Ovary (tissue), 9 donors: ENCODE measurements around the gene CDIPT. TPM values are rescaled to one million over a fixed set of nuclear protein-coding genes. Genes with fewer than 3 reads are reported as not detected.
"Not testable (repeated sequence)": the region's sequence is repeated elsewhere in the genome, so short reads cannot be mapped to it uniquely, and the experiment has no call there.

Experiments used
- DNase-seq, 5 donors: peaks; one replicate each; pipeline ENCODE4 v3.0.0-alpha.2; 2019 to 2020
- H3K27ac ChIP-seq, 2 donors: fragments of 200-600 bp; one replicate each; pipeline versions ENCODE4 v1.5.1 to v1.8.0; 2019 to 2022
- H3K27me3 ChIP-seq: fragments of 200-600 bp; one replicate; pipeline ENCODE4 v1.8.0; 2022
- H3K36me3 ChIP-seq: fragments of 200-600 bp; sonication (generic); one replicate; pipeline ENCODE4 v1.5.1; 2019
- H3K4me1 ChIP-seq: one replicate; pipeline ENCODE4 v1.8.1; 2013; ENCODE audit warnings: mild to moderate bottlenecking, moderate library complexity; ENCODE audit not compliant: insufficient read depth
- H3K4me3 ChIP-seq: fragments of 200-600 bp; sonication (generic); one replicate; pipeline ENCODE4 v1.5.1; 2017
- H3K9me3 ChIP-seq, 2 donors: fragments of 200-600 bp in 1 of 2; sonication (generic) in 1 of 2; one replicate each; pipeline versions ENCODE4 v1.5.1 to v1.8.1; 2013 to 2019; ENCODE audit warnings: mild to moderate bottlenecking in 1 of 2, moderate library complexity in 1 of 2
- EP300 ChIP-seq: sonication (generic); formaldehyde crosslinking; IDR thresholded peaks from one replicate; pipeline ENCODE4 v1.6.1; 2017; ENCODE audit warnings: antibody characterized with exemption
- POLR2A ChIP-seq: fragments of 450-650 bp; IDR thresholded peaks from one replicate; pipeline ENCODE4 v1.6.1; 2017; ENCODE audit warnings: antibody characterized with exemption, mild to moderate bottlenecking, moderate library complexity
- WGBS, 3 donors: extraction: QIAGEN DNeasy Blood & Tissue Kit in 1 of 3; methylation state at CpG; one replicate each; pipeline versions ENCODE4 v1.1.5 to v1.1.7; 2013 to 2017; 5-methylcytosine and 5-hydroxymethylcytosine counted together
- intact Hi-C, 4 donors: fragments of 100-400 bp; cut with DNase I; formaldehyde crosslinking; loops; one replicate each; pipeline versions ENCODE4 v1.11.0 to v1.15.1; 2022 to 2023
- polyA plus RNA-seq, 2 donors: library from polyadenylated mRNA; stranded (reverse); fragments of 200-250 nt in 1 of 2; fragments of 350-450 nt in 1 of 2; fragmentation: Illumina TruSeq in 1 of 2; extraction: RNeasy Lipid Tissue Mini Kit (QIAGEN cat#74804) in 1 of 2; gene quantifications; one replicate each; pipeline ENCODE4 v1.2.3, GENCODE V29; 2013 to 2014
- total RNA-seq, 7 donors: library from RNA; depleted of rRNA in 2 of 7; stranded (reverse); fragments of >200 nt in 2 of 7; fragmentation: NEBNext Ultra II Directional in 3 of 7; extraction: Animal tissue kit (Norgen Biotek cat#: 25700) in 3 of 7; gene quantifications; one replicate each; pipeline versions ENCODE4 v1.1.0 to v1.2.4, GENCODE V29; 2016 to 2023
- TF ChIP-seq, protein P1 (sequence below), 3 donors: fragments of 450-650 bp in 2 of 3; fragments of 200-600 bp in 1 of 3; IDR thresholded peaks; one replicate each; pipeline versions ENCODE4 v1.5.1 to v1.8.0; 2016 to 2022; ENCODE audit warnings: antibody characterized with exemption in 3 of 3, mild to moderate bottlenecking in 1 of 3
- donor health status: DM: no; HTN: no; CAD: no; lungs with moderate emphysema.
- donor health status: DM: no; HTN: no; CAD: no.
- donor health status: Bipolar disorder and iron deficiency.
- donor health status: DM: yes; HTN: yes; CAD: no.
- donor health status: DM: no; HTN: no; CAD: no.
- donor health status: DM: yes; HTN: yes; CAD: no.

Gene CDIPT
- total and polyA plus RNA-seq, 9 donors, result 47.6 to 145 (median 110) TPM

DNA sequence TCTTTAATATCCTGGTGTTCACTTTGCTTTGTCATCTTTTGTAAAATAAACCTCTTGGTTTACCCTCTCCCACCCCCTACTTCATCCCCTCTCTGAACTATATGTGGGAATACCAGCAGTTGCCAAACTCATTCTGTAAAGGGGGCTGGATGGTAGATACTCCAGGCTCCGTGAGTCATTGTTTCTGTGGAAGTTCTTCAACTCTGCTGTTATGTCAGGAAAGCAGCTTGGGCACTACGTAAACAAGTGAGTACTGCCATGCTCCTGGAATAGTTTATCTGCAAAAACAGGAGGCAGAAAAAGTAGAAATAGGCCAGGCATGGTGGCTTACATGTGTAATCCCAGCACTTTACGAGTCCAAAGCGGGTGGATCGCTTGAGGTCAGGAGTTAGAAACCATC lies 25.2 kb downstream of the CDIPT start:
- no peaks in the 10 kb centered on the region for H3K36me3 ChIP-seq
- intact Hi-C loops, result no loop called here
- peaks cover 8% of the 10 kb centered on the region for H3K4me1 ChIP-seq
- no peak for TF ChIP-seq POLR2A
- TF ChIP-seq, protein P1, sequence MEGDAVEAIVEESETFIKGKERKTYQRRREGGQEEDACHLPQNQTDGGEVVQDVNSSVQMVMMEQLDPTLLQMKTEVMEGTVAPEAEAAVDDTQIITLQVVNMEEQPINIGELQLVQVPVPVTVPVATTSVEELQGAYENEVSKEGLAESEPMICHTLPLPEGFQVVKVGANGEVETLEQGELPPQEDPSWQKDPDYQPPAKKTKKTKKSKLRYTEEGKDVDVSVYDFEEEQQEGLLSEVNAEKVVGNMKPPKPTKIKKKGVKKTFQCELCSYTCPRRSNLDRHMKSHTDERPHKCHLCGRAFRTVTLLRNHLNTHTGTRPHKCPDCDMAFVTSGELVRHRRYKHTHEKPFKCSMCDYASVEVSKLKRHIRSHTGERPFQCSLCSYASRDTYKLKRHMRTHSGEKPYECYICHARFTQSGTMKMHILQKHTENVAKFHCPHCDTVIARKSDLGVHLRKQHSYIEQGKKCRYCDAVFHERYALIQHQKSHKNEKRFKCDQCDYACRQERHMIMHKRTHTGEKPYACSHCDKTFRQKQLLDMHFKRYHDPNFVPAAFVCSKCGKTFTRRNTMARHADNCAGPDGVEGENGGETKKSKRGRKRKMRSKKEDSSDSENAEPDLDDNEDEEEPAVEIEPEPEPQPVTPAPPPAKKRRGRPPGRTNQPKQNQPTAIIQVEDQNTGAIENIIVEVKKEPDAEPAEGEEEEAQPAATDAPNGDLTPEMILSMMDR (IDR thresholded peaks at IDR 0.05), result no peak
- no peak for TF ChIP-seq EP300
- no peaks in the 10 kb centered on the region for H3K9me3 ChIP-seq
- no peak for DNase-seq
- 85 to 88% (median 86%) methylated on average over 5 of the region's 5 CpGs for WGBS, 3 donors
- no peaks in the 10 kb centered on the region for H3K27me3 ChIP-seq
- H3K27ac ChIP-seq, result no peak overlapping the region
- no peak overlapping the region for H3K4me3 ChIP-seq

- Histone ChIP-seq H3K27me3 (no peaks in the 10 kb centered on the region), H3K4me1 (peaks cover 8% of the 10 kb centered on the region), H3K9me3 (no peaks in the 10 kb centered on the region), H3K36me3 (no peaks in the 10 kb centered on the region), H3K27ac (peak overlapping the region in 1 of 2 donors; percentile 10), H3K4me3 (no peak overlapping the region)
- WGBS, 3 donors, result 73 to 81% (median 76%) methylated on average over 15 of the region's 15 CpGs
- TF ChIP-seq POLR2A (no peak), EP300 (no peak)
- TF ChIP-seq, protein P1 (IDR thresholded peaks at IDR 0.05), result no peak
- DNase-seq, result no peak
- intact Hi-C loops, result no loop called here
Observed at GRCh38 chr16:29836623-29837022, 26.4 kb downstream of the CDIPT start.

DNA sequence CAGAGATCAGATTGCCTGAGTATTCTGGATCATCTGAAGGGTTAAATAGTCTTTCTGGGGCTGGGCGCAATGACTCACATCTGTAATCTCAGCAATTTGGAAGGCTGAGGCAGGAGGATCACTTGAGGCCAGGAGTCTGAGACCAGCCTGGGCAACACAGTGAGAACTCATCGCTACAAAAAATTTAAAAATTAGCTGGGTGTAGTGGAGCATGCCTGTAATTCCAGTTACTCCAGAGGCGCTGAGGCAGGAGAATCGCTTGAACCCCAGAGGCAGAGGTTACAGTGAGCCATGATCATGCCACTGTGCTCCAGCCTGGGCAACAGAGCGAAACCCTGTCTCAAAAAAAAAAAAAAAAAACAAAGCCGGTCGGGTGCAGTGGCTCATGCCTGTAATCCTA lies 27.1 kb downstream of the CDIPT start:
- Histone ChIP-seq H3K27me3 (no peaks in the 10 kb centered on the region), H3K4me3 (no peak overlapping the region), H3K9me3 (no peaks in the 10 kb centered on the region), H3K4me1 (peaks cover 8% of the 10 kb centered on the region), H3K36me3 (no peaks in the 10 kb centered on the region), H3K27ac (no peak overlapping the region)
- DNase-seq, result no peak
- TF ChIP-seq, protein P1 (IDR thresholded peaks at IDR 0.05), result no peak
- no peak for TF ChIP-seq EP300
- TF ChIP-seq POLR2A, result no peak
- intact Hi-C loops, result no loop called here
- WGBS, 3 donors, result 76 to 84% (median 81%) methylated on average over 7 of the region's 7 CpGs

GRCh38 chr16:29834079-29834478 lies 28.9 kb downstream of the CDIPT start:
- intact Hi-C loops, result no loop called here
- 91 to 97% (median 93%) methylated on average over 5 of the region's 5 CpGs for whole genome bisulfite sequencing, 3 donors

DNA sequence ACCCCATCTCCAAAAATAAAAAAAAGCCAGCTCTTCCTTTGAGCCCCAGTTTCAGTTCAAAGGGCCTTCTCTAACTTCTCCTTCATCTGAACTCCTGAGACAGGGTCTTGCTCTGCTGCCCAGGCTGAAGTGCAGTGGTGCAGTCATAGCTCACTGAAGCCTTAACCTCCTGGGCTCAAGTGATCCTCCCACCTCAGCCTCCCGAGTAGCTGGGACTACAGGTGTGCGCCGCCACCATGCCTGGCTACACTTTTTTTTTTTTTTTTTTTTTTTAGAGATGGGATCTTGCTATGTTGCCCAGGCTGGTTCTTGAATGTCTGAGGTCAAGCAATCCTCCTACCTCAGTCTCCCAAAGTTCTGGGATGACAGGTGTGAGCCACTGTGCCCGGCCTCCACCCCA lies 29.8 kb downstream of the CDIPT start:
- H3K9me3 ChIP-seq, H3K4me3 ChIP-seq, H3K4me1 ChIP-seq, intact Hi-C loops, H3K27ac ChIP-seq, DNase-seq, H3K36me3 ChIP-seq, H3K27me3 ChIP-seq: not testable (repeated sequence)
- WGBS, 3 donors, result 94 to 97% (median 97%) methylated on average over 4 of the region's 4 CpGs

More at GRCh38 chr16:29834079-29834478, 28.9 kb downstream of the CDIPT start:
- H3K4me1 ChIP-seq, result peaks cover 1% of the 10 kb centered on the region
- H3K27ac ChIP-seq, result no peak overlapping the region
- no peaks in the 10 kb centered on the region for H3K9me3 ChIP-seq
- no peak overlapping the region for H3K4me3 ChIP-seq
- no peaks in the 10 kb centered on the region for H3K36me3 ChIP-seq
- no peaks in the 10 kb centered on the region for H3K27me3 ChIP-seq
- TF ChIP-seq POLR2A (no peak), EP300 (no peak)
- TF ChIP-seq, protein P1 (IDR thresholded peaks at IDR 0.05), result no peak
- no peak for DNase-seq
